HepG2 (cell line): ENCODE data around the gene SCN4B. TPM values are rescaled to one million over a fixed set of nuclear protein-coding genes. Genes with fewer than 3 reads are reported as not detected.

Experiments used
- ARNTL ChIP-seq: sonication (generic); formaldehyde crosslinking; IDR thresholded peaks from 2 replicates; pipeline ENCODE4 v1.4.0; 2020; ENCODE audit warnings: mild to moderate bottlenecking, missing genetic modification reagents
- BRF2 ChIP-seq: sonication (generic); formaldehyde crosslinking; IDR thresholded peaks from 2 replicates; pipeline ENCODE4 v1.8.1; 2022; ENCODE audit warnings: mild to moderate bottlenecking, missing genetic modification reagents
- DBP ChIP-seq: sonication (generic); formaldehyde crosslinking; IDR thresholded peaks from 2 replicates; pipeline ENCODE4 v1.4.0; 2020; ENCODE audit warnings: missing genetic modification reagents; ENCODE audit errors: not compliant biosample characterization
- DMTF1 ChIP-seq: sonication (generic); formaldehyde crosslinking; IDR thresholded peaks from 2 replicates; pipeline ENCODE4 v1.4.0; 2020; ENCODE audit warnings: mild to moderate bottlenecking, missing genetic modification reagents
- GRHL1 ChIP-seq: sonication (generic); formaldehyde crosslinking; conservative IDR thresholded peaks from 2 replicates; pipeline ENCODE4 v1.8.0; 2022; ENCODE audit warnings: missing genetic modification reagents
- MLLT10 ChIP-seq: sonication (generic); formaldehyde crosslinking; IDR thresholded peaks from 2 replicates; pipeline ENCODE4 v1.4.0; 2020; ENCODE audit warnings: missing genetic modification reagents
- PAF1 ChIP-seq: IDR thresholded peaks from 2 replicates; pipeline ENCODE4 v1.6.1; 2016; ENCODE audit warnings: missing genetic modification reagents, missing compliant biosample characterization
- PRDM15 ChIP-seq: sonication (generic); formaldehyde crosslinking; IDR thresholded peaks from 2 replicates; pipeline ENCODE4 v1.4.0; 2020; ENCODE audit warnings: missing genetic modification reagents
- SIN3B ChIP-seq: fragments of 150-350 bp; IDR thresholded peaks from 2 replicates; pipeline ENCODE4 v1.6.1; 2014; ENCODE audit warnings: low read length
- SNAPC5 ChIP-seq: sonication (generic); formaldehyde crosslinking; IDR thresholded peaks from 2 replicates; pipeline ENCODE4 v1.8.1; 2023; ENCODE audit warnings: mild to moderate bottlenecking, missing genetic modification reagents, borderline replicate concordance
- SP140L ChIP-seq: sonication (generic); formaldehyde crosslinking; IDR thresholded peaks from 2 replicates; pipeline ENCODE4 v1.4.0; 2020; ENCODE audit warnings: missing genetic modification reagents, borderline replicate concordance
- SSRP1 ChIP-seq: IDR thresholded peaks from 2 replicates; pipeline ENCODE4 v1.6.1; 2016; ENCODE audit warnings: control low read depth
- TSC22D2 ChIP-seq: sonication (generic); formaldehyde crosslinking; IDR thresholded peaks from 2 replicates; pipeline ENCODE4 v1.5.1; 2020; ENCODE audit warnings: missing genetic modification reagents, mild to moderate bottlenecking, borderline replicate concordance
- ZNF138 ChIP-seq: sonication (generic); formaldehyde crosslinking; IDR thresholded peaks from 2 replicates; pipeline ENCODE4 v1.5.0; 2020; ENCODE audit warnings: mild to moderate bottlenecking, low read depth, missing genetic modification reagents
- ZNF205 ChIP-seq: IDR thresholded peaks from 2 replicates; pipeline ENCODE4 v1.6.1; 2018; ENCODE audit warnings: missing biosample characterization, missing genetic modification reagents
- ZNF83 ChIP-seq: sonication (generic); formaldehyde crosslinking; IDR thresholded peaks from 2 replicates; pipeline ENCODE4 v1.4.0; 2020; ENCODE audit warnings: missing genetic modification reagents, mild to moderate bottlenecking, borderline replicate concordance
- ZSCAN5A ChIP-seq: sonication (generic); formaldehyde crosslinking; IDR thresholded peaks from 2 replicates; pipeline ENCODE4 v1.8.0; 2022; ENCODE audit warnings: mild to moderate bottlenecking, missing genetic modification reagents, borderline replicate concordance
- ZZZ3 ChIP-seq: sonication (generic); formaldehyde crosslinking; IDR thresholded peaks from 2 replicates; pipeline ENCODE4 v1.4.0; 2020; ENCODE audit warnings: missing genetic modification reagents, mild to moderate bottlenecking, borderline replicate concordance
- polyA plus RNA-seq, 8 experiments: library from polyadenylated mRNA; depleted of rRNA in 3 of 8; stranded (reverse) in 7 of 8; unstranded in 1 of 8; fragments of >200 nt; fragmentation: Illumina TruSeq in 4 of 8; extraction: Trizol in 4 of 8; gene quantifications; 2 replicates each; pipeline versions ENCODE4 v1.2.1 to v1.2.3, GENCODE V29; 2011 to 2016; ENCODE audit warnings: low read depth in 4 of 8, missing spikeins in 1 of 8, mixed read lengths in 1 of 8; ENCODE audit not compliant: insufficient read depth in 1 of 8
- total RNA-seq, 5 experiments: library from RNA; depleted of rRNA; stranded (reverse); fragments of >200 nt; fragmentation: Illumina TruSeq; extraction: Trizol; gene quantifications; 2 replicates each; pipeline ENCODE4 v1.2.3, GENCODE V29; 2016; ENCODE audit warnings: low read depth in 1 of 5

The SCN4B gene
- total and polyA plus RNA-seq, 2 of the 13 experiments (the other 11 are each of a cell fraction or from before 2014, with no cell fraction given) = 0.04 to 0.29 TPM

- TF ChIP-seq PRDM15 (CRISPR knock-in tag) (no peak), ZNF138 (CRISPR knock-in tag) (no peak), ZNF83 (CRISPR knock-in tag) (no peak), SP140L (CRISPR knock-in tag) (no peak), PAF1 (CRISPR knock-in tag) (no peak), DMTF1 (CRISPR knock-in tag) (no peak), ZZZ3 (no peak), DBP (no peak), GRHL1 (CRISPR knock-in tag) (no peak), ZNF205 (CRISPR knock-in tag) (no peak), ARNTL (no peak), MLLT10 (CRISPR knock-in tag) (no peak), ZSCAN5A (peak; percentile 51; the same call in 1 of the 2 replicates), TSC22D2 (no peak), SNAPC5 (CRISPR knock-in tag) (no peak), SSRP1 (CRISPR knock-in tag) (no peak; the same call in 1 of the 2 replicates), SIN3B (no peak), BRF2 (CRISPR knock-in tag) (no peak)
These were observed 56.7 kb downstream of the SCN4B start (continued) for GRCh38 chr11:118095967-118096367.
